IMR-90 (cell line): ENCODE data around the gene CLSTN1.

Experiments used
- CHD1 ChIP-seq: IDR thresholded peaks from 2 replicates; pipeline ENCODE4 v1.6.1; 2012; ENCODE audit warnings: low read depth, low read length, improper control_type of control experiment
- CTCF ChIP-seq: conservative IDR thresholded peaks from 2 replicates; pipeline ENCODE4 v1.5.1; 2012; ENCODE audit warnings: mild to moderate bottlenecking, low read depth, low read length, improper control_type of control experiment
- NFE2L2 ChIP-seq: fragments of 150-350 bp; IDR thresholded peaks from 2 replicates; pipeline ENCODE4 v1.6.1; 2016; ENCODE audit warnings: low read depth, mild to moderate bottlenecking, low read length
- POLR2A ChIP-seq: IDR thresholded peaks from 2 replicates; pipeline ENCODE4 v1.6.1; 2012; ENCODE audit warnings: mild to moderate bottlenecking, low read depth, low read length
- RAD21 ChIP-seq: IDR thresholded peaks from 2 replicates; pipeline ENCODE4 v1.6.1; 2012; ENCODE audit warnings: low read length, improper control_type of control experiment

GRCh38 chr1:9721606-9722377 lies 102.0 kb downstream of the CLSTN1 start:
- peak; percentile 32 for TF ChIP-seq RAD21
- TF ChIP-seq CTCF = peak; percentile 54
- no peak for TF ChIP-seq POLR2A
- no peak for TF ChIP-seq NFE2L2
- TF ChIP-seq CHD1 = no peak
